Left renal pelvis (tissue), 4 donors: ENCODE measurements around the gene LUC7L2. TPM values are rescaled to one million over a fixed set of nuclear protein-coding genes. Genes with fewer than 3 reads are reported as not detected.

Experiments
- polyA plus RNA-seq, 4 donors: library from polyadenylated mRNA; unstranded; fragments of 120-200 nt; gene quantifications; one replicate each; pipeline ENCODE4 v1.2.1, GENCODE V29; 2013; ENCODE audit not compliant: insufficient read length in 4 of 4

The LUC7L2 gene
- polyA plus RNA-seq, 4 donors, result 113 to 158 (median 144) TPM

Other genes with a start within 250 kb of the LUC7L2 start
- 10 to 100 TPM; 11.6 to 22.9 (median 14.2) TPM for gene UBN2, start 128.7 kb upstream of the LUC7L2 start, polyA plus RNA-seq
- gene FMC1, start 18.6 kb upstream of the LUC7L2 start, polyA plus RNA-seq, result 10 to 100 TPM; 12.4 to 25.0 (median 22.2) TPM
- 1 to 10 TPM in 1 of 4 donors, under 1 TPM in 3; 0.12 to 1.6 (median 0.81) TPM for gene KLRG2, start 123.8 kb downstream of the LUC7L2 start, polyA plus RNA-seq
- 1 to 10 TPM in 3 of 4 donors, under 1 TPM in 1; 0.85 to 3.0 (median 1.9) TPM for gene CLEC2L, start 163.8 kb downstream of the LUC7L2 start, polyA plus RNA-seq